GM18951 (cell line): ENCODE data around the gene MYLK.

Source experiments
- POLR2A ChIP-seq: IDR thresholded peaks from 4 replicates; pipeline ENCODE4 v1.6.1; 2011; ENCODE audit warnings: mild to moderate bottlenecking; ENCODE audit not compliant: insufficient read length, insufficient read depth; ENCODE audit errors: extremely low read depth
- in situ Hi-C: fragments of 300-500 bp; cut with MboI; formaldehyde crosslinking; loops from one replicate; pipeline ENCODE4 v1.12.0; 2022; ENCODE audit warnings: low sequenced_read_pairs, mixed read lengths, inconsistent platforms; ENCODE audit not compliant: unreplicated experiment

MYLK gene

DNA sequence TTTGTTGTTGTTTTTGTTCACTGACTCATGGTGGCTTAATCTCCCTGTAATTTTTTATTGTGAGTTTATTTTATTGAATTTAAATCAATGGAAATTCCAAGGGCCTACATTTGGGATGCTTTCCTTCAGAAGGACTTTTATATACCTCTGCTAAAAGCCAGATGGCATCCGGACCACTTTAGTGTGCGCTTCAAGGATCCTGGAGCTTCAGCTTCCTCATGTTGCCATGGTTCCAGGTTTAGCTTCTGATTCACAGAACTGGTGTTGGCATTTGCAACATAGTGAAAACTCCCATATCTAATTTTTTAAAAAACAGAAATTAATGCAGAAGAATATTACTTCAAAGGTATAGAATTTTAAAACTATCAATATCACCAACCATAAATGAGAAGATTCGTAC is 290.8 kb downstream of the MYLK start:
- no peak for TF ChIP-seq POLR2A

DNA sequence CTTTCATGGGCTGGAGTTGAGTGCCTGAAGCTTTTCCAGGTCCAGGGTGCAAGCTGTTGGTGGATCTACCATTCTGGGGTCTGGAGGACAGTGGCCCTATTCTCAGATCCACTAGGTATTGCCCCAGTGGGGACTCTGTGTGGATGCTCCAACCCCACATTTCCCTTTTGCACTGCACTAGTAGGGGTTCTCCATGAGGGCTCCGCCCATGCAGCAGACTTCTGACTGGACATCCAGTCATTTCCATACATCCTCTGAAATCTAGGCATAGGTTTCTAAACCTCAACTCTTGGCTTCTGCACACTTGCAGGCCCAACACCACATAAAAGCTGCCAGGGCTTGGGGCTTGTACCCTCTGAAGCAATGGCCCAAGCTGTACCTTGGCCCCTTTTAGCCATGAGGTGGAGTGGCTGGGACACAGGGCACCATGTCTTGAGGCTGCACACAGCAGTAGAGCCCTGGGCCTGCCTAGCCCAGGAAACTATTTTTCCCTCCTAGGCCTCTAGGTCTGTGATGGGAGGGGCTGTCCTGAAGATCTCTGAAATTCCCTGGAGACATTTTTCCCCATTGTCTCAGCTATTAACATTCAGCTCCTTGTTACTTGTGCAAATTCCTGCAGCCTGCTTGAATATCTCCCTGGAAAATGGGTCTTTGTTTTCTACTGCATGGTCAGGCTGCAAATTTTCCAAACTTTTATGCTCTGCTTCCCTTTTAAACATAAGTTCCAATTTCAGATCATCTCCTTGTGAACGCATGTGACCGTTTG is 293.3 kb downstream of the MYLK start:
- in situ Hi-C loops = no loop called here
- TF ChIP-seq POLR2A = no peak

More for the DNA sequence above, 290.8 kb downstream of the MYLK start:
- in situ Hi-C loops = no loop called here

DNA sequence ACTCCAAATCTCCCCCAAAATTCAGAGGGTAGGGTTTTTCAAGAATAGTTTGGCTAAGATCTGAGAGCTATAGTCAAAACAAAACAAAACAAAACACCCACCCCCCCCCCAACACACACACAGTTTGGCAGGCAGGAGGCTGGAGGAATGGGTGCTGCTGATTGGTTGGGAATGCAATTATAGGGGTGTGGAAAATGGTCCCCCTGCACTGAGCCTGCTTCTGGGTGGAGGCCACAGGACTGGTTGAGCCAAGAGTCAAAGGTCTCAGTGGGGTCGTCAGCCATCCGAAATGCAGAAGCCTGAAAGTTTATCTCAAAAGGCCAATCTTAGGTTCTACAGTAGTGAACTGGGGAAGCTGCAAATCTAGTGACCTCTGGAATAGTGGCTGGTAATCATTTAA is 296.7 kb downstream of the MYLK start:
- in situ Hi-C loops = no loop called here
- no peak for TF ChIP-seq POLR2A

DNA sequence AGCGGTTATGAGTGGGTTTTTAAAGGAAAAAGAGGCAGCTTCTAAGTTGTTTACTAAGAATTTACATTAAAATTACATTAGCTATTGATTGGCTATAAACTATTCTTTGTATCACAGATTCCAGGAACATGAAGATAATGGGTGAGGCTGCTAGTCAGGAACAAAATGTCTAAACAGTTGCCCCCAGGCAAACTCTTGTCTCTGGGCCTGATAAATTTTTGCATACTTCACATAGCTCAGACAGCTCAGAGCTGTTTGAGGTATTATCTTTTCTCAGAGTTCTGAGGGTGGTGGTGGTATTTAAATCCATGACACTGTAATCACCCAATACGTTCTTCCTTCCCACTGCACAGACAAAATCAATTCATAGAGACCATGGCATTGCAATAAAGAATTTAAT is 297.2 kb downstream of the MYLK start:
- no peak for TF ChIP-seq POLR2A

DNA sequence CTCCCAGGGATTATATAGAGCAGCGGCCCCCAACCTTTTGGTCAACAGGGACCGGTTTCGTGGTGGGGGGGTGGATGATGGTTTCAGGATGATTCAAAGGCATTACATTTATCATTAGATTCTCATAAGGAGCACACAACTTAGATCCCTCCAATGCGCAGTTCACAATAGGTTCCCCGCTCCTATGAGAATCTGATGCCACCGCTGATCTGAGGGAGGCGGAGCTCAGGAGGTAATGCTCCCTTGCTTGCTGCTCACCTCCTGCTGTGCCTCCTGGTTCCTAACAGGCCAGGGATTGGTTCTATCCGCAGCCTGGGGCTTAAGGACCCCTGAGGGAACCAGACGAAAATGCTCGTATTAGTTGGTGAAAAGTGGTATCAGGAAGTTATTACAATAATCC is 298.0 kb downstream of the MYLK start:
- TF ChIP-seq POLR2A = no peak
- in situ Hi-C loops = no loop called here

More for the DNA sequence above, 297.2 kb downstream of the MYLK start:
- in situ Hi-C loops = no loop called here

DNA sequence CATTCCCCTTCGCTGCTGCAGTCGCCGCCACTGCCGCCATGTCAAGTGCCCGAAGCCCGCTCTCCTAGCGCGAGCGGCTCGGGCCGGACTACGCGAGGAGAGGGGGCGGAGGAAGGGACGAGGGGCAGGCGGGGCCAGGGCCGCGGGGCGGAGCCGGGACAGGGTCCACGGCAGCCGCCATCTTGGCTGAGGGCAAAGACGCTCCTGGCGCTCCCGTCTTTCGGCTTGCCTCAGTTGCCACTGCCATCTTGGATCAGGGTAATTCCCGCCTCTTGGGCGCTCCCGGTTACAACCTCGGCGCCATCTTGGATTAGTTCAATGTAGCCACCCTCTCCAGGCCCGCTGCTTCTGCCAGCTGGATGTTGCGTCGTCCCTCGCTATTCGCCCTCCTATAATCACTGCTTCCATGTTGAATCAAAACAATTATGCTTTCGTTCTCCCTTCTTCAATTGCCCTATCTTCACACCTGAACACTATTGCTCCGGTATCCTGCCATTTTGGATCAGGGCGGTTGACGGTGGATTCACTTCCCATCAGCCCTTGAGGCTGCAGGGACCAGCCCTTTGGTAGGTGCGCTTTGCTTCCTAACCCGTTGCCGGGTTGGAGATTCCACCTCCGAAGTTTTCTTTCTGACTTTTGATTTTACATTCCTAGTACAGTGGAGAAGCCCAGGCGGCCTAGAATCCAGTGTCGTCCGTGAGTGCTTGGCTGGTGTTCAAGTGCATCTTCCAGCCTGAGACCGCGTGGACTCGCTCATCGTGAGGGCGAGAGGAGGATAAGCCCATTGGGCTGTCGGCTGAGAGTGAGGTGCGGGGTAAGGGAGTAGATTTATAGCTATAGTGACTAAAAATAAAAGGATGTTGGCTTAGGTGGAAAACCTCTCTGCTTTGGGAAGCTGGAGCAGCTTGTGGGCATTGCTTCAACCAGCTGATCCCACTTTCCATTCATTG is 298.9 kb downstream of the MYLK start, which contains the start of gene HACD2:
Gene HACD2 (minus strand): TSS at position 66 of the 950 bp plus-strand sequence. CDS start 26 bp downstream, at position 40.
- in situ Hi-C loops = no loop called here

DNA sequence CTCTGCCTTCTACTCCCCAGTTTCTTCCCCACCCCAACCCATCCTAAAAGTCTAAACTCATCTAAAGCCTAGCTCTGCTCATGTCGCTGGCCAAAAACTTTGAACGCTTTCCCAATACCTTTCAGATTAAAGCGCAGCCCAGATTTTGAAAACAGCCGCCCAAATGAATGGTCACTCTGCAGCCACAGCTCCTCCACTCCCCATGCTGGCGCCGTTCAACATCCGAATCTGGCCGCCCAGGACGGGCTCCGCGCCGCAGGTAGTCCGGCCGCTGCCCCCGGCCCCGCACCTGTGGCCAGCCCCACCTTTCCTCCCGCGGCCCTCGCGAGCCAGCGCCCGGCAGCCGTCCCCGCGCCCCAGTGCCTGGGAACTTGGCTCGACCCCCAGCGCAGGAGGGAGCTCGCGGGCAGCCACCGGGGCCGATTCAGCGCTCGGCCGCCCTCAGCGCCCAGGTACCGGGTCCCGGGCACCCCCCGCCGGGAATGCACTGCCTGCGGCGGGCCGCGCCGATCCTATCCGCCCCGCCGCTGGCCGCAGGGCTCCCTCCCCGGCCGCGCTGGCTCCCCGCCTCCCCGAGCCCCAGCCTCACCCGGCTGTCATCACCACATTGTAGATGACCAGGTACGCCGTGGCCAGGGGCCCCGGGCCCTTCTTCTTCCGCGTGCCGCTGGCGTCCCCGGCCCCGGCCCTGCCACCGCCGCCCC is 299.7 kb downstream of the MYLK start:
- no peak for TF ChIP-seq POLR2A
- in situ Hi-C loops = no loop called here

More for the DNA sequence above, 298.9 kb downstream of the MYLK start, which contains the start of gene HACD2:
- peak; percentile 84 for TF ChIP-seq POLR2A

DNA sequence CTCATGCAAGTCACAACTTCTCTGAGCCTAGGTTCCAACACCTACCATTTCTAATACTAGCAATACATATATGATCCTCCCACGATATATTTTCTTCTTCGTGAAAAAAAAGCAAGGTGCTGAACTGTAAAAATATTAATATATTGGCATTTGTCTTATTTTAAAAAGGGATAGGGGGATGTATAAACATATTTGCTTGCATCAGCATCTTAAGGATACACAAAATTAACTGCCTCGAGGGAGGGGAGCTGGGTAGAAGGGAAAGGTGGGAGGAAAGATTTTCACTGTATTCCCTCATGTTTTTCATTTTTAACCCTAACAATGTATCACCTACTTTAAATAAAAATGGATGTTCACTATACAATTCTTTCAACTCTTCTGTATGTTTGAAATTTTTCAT is 300.6 kb downstream of the MYLK start:
- in situ Hi-C loops = no loop called here
- TF ChIP-seq POLR2A = no peak

DNA sequence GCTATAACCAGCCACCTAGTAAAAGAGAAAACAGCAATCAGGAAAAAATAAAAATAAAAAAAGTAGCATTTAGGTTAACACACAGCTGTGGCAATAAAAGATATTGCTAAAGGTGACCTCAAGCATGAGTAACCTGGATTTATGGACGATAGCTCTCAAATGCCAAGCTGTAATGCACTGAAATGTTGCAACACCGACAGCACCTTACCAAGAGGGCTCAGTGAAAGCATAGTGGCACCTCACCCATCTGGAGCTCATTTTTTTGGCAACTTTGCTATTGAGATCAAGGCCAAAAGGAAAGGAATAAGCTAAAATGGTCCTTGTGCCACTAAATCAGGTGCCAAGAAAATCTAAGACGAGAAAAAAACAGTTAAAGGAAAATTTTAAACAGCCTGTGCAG is 301.8 kb downstream of the MYLK start:
- TF ChIP-seq POLR2A = no peak
- in situ Hi-C loops = no loop called here

DNA sequence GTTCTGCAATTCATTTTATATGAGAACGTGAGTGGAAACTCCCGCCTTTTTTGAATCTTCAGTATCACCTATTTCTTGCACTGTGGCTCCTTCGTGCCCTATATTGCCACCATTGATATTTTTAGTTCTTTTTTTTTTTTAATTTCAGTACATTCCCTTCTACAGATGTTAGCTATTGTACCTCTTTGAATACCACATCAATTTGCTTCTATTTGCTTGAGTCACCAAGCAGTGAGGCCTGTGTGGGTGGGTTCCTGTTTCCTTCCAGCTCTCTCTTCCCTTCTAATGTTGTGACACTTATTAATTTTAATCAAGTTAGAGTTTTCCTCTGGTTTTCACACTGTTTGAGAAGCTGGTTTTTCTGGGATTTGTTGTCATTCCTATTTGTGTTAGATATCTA is 308.0 kb downstream of the MYLK start:
- no peak for TF ChIP-seq POLR2A
- in situ Hi-C loops = no loop called here

DNA sequence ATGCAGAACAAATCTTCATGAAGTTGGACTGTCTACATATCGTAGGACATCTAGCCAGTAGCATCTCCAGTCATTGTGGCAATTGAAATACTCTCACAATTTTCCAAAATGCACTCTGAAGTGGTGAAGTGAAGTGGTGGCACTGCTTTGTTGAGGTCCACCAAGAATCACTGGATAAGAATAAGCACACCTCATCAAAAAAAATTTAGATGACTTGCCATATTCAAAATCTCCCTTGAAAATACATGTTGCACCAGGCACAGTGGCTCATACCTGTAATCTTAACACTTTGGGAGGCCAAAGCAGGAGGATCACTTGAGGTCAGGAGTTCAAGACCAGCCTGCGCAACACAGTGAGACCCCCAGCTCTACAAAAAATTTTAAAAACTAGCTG is 312.2 kb downstream of the MYLK start:
- TF ChIP-seq POLR2A = no peak
- in situ Hi-C loops = no loop called here

DNA sequence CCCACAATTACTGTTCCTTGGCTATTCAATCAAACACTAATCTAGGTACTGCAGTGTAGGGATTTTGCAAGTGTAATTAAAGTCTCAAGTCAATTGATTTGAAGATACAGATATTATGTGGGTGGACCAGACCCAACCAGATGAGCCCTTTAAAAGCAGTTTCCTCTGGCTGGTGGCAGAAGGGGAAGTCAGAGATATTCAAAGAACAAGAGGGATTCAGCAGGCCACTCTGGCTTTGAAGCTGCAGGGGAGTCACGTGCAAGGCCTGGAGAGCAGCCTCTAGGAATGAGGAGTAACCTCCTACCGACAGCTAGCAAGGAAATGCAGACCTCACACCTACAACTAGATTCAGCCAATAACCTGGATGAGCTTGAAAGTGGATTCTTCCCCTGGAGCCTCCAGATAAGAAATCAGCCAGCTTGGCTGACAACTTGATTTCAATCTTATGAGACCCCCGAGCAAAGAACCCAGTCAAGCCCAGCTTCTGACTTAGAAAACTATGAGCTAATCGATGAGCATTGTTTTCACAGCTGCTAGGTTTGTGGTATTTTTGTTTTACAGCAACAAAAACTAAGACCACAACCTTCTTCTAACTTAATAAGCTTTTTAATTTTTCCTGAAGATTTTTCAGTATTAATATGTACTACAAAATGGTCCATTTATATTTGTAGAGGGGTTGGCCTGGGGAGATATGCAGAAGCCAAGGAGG is 312.7 kb downstream of the MYLK start:
- TF ChIP-seq POLR2A = no peak
- in situ Hi-C loops = no loop called here
